Measurements from ENCODE around the gene ZFP36. TPM values are rescaled to one million over a fixed set of nuclear protein-coding genes. Genes with fewer than 3 reads are reported as not detected.

Gene ZFP36
- polyA plus RNA-seq, 5 donors: 36.6 to 122 (median 82.1) TPM

- DNase-seq: no peak
Measured at GRCh38 chr19:39381910-39382611, 24.6 kb upstream of the ZFP36 start.

DNA sequence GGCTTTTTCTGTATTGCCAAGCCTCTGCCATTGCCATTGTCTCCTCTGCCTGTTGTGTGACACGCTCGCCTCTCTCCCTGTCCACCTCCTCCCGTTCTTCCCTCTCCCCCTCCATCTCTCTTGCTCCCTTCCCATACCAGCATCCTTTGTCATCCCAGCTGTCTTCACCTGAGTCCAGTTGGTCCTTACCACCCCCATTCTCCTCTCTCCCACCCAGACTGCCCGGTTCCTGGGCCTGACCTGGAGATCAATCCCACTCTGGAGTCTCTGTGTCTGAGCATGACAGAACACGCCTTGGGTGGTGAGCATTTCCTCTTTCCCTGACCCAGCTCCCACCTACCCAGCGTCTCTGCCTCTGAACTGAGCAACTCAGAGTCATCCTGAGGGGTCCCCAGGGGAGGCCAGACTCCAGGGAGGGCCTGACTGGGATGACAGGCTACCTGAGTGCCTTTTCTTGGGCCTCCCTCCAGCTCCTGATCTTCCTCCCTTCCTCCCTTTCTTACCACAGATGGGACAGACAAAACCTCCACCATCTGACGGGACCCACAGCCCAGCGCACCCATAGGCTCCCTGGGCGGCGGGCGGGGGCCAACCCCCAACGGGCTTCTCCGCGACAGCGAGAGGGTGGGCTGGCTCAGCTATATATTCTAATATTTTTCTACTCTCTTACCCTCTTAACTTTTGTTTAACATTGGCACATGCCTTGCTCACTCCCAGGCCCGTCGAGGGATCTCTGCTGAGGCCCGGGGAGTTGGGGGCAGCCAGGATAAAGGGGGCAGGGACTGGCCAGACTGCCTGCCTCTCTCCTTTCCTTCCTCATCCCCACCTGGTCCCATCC, 23.4 kb upstream of the ZFP36 start:
- DNase-seq: no peak

DNA sequence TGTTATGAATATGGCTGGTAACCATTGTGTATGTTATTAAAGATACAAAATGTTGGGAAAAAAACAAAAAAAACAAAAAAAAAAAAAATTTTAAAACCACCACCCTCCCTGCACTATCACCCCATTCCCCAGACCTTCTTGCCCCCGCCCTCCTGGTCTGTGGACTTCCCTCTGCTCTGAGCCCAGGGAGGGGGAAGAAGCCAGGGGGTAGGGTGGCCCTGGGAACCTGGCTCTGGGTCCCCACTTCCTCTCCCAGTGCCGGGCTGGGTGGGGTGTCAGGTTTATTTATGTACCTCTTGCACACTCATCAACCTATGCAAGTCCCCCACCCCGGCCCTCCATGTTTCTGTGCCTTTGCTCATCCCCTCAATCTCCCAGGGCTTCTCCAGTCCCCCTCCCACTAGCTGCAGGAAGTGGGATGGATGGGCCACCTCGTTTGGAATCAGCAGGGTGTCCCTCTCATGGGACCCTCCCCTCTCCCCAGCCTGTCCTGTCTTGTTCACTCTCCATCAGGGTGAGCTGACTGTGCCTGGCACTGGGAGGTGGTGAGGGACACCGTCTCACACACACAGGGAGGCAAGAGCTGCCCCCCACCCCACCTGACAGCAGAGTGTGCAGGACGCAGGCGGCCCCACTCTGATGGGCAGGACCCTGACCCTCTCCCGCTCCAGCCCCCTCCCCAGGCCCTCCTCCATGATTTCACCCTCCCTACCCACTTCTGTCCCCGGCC, 21.6 kb upstream of the ZFP36 start:
- no peak for DNase-seq

- no peak for DNase-seq
Measured at GRCh38 chr19:39385629-39386411, 20.8 kb upstream of the ZFP36 start.

DNA sequence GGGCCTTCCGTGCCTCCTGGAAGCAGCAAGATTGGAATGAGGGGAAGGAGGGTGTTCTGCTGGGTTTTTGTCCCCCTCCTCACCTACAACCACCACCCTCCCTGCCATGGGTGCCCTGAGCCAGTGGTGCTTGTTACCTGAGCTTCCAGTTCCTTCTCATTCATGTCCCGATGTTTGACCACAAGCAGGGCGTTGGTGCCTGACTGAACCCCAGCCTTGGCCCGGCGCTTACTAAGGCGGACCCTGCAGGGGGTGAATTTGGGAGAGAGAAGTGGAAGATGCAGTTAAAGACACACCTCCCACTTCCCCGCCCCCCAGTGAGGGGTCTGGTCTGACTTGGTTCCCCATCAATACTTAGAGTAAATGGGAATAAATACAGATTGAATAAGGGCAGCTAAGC, 20.1 kb upstream of the ZFP36 start:
- no peak for DNase-seq

- DNase-seq: no peak
Measured at GRCh38 chr19:39388657-39389056, 18.0 kb upstream of the ZFP36 start.

- DNase-seq: no peak
Measured at GRCh38 chr19:39389631-39390414, 16.8 kb upstream of the ZFP36 start.

DNA sequence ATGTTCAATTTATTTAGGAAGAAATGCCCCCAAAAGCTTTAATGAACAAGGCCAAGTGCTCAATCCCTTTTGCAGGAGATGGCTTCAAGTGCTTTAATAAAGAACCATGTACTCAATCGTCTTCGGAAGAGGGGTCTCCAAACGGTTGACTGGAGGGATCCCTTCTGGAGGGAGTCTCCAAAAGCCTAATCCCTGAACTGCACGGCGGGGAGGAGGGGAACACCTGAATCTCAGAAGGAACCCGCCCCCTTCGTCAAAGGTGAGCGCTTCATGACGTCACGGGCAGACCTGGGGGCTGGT, 16.2 kb upstream of the ZFP36 start:
- no peak for DNase-seq

GRCh38 chr19:39390751-39391437, 15.8 kb upstream of the ZFP36 start, which contains the start of the genes MED29 and PAF1:
Gene MED29 (plus strand): TSS chr19:39391378. CDS start chr19:39391423, 45 bp downstream.
Gene PAF1 (minus strand): TSS chr19:39391106. CDS start chr19:39390864, 242 bp downstream.
- peak; percentile 99 to 100 for DNase-seq

GRCh38 chr19:39397360-39398296, 9.0 kb upstream of the ZFP36 start:
- DNase-seq: peak; percentile 76 to 80

GRCh38 chr19:39398297-39398864, 8.3 kb upstream of the ZFP36 start:
- DNase-seq: no peak

DNA sequence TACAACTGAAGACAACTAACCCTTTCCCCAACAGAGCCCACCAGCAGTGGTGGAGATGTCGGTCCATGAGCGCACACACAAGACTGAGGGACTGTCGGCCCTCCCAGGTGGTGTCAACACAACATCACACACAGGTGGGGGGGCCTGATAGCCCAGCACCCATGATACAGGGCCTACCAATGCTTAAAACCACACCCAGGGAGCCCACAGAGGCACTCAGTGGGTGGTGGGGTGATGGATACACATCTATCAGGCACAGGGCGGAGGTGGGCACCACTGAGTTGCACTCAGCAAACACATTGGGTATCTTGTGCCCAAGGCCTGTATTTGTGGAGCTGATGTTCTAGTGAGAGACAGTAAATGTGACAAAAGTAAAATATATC, 7.0 kb upstream of the ZFP36 start:
- no peak for DNase-seq

DNA sequence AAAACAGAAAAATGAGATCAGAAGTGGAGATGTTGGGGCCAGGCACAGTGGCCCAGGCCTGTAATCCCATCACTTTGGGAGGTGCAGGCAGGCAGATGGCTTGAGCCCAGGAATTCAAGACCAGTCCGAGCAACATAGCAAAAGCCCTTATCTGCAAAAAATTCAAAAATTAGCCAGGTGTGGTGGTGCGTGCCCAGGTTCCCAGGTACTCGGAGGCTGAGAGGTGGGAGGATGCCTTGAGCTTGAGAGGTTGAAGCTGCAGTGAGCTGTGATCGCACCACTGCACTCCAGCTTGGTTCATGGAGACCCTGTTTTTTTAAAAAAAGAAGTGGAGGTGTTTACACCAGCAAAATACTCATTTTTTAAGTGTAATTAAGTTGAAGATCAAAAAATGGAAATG, 6.6 kb upstream of the ZFP36 start:
- no peak for DNase-seq

DNA sequence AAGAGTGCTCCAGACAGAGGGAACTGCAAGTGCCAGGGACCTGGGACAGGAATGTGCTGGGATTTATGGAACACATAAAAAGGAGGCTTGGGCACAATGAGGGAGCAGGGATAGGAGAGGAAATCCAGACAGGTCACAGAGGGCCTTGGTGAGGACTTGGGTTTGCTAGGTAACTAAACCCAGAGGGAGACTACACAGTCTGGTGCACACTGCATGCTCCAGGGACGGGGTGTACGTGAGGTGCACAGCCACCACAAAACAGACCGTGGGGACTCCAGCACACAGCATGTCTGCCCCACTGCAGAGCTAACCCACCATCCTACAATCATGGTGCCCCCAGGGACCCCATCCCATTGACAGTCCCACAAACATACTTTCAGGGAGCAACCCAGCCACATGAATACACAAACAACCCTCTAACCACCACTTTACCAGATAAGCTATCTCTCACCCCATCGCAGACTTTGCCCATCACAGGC, 5.5 kb upstream of the ZFP36 start:
- no peak for DNase-seq

DNA sequence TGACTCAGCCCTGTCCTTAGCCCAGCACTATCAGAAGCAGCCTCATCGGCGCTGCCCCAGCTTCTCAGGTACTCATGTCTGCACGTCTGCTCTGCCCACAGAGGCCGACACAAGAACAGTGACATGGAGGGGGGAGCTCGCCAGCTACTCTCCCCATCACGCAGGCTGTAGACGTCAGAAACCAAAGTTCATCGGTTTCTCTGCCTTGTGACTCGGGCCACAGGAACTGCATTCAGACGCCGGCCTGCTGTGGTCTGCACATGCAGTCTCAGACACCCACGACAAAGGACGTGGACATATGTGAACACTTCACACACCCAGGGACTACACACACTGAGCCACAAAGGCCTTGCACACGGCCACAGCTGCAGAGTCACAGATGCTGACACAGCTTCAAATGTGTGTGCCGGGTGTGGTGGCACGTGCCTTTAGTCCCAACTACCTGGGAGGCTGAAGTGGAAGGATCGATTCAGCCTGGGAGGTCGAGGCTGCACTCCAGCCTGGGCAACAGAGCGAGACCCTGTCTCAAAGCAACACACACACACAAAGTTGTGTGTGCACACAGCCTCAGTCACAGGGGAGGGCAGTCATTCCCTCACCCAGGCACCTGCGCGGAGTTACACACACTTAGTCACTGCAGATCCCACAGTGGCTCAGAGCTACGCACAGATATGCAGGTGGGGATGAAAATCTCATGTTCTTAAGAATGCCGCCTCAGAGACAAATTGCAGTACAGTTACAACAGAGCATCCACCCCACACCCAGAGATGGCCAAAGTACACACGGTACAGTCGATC, 4.9 kb upstream of the ZFP36 start:
- DNase-seq: no peak

DNA sequence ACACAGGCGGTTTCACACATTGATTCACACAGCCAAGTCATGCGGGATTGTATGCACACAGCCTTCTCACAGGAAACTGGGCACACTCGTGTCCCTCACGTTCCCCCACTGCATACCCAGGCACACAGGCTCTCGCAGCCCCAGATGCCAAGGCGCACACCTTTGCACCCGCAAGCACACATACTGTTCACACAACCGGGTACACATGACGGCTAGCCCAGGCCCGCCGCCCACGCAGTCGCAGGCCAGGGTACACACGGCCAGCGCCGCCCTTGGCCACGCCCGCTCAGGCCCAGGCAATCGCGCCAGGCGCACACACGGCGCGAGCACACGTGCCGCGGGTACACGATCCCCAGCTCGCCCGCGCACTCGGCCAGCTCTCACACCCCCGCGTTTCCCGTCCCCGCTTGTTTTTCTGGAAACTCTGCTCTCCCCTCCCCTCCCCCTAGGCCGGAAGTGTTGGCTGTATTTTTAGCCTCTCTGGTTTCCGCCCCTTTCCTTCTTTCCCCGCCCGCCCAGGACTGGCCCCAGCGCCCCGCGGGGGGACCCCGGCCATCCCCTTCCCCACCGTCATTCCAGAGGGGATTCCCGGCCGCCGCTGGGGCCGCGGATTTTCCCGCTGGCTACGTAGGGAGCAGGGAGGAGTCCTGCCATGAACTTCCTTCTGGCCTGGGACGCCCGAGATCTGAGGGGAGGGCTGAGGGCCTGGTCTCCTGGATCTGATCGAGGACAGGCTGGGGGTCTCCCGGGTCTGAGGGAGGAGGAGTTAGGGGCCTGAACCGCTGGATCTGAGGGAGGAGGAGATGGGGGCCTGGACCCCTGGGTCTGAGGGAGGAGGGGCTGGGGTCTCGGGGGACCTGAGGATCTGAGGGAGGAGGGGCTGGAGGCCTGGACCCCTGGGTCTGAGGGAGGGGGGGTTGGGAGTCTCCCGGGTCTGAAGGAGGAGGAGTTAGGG, 4.0 kb upstream of the ZFP36 start:
- DNase-seq: peak; percentile 90 to 93

Measured in right lung (tissue), 5 donors.